GM19099 (cell line): ENCODE data around the gene PUDP.

Source experiments
- POLR2A ChIP-seq: IDR thresholded peaks from 3 replicates; pipeline ENCODE4 v1.6.1; 2011; ENCODE audit warnings: low read depth; ENCODE audit not compliant: insufficient read length; ENCODE audit errors: extremely low read depth

PUDP gene

DNA sequence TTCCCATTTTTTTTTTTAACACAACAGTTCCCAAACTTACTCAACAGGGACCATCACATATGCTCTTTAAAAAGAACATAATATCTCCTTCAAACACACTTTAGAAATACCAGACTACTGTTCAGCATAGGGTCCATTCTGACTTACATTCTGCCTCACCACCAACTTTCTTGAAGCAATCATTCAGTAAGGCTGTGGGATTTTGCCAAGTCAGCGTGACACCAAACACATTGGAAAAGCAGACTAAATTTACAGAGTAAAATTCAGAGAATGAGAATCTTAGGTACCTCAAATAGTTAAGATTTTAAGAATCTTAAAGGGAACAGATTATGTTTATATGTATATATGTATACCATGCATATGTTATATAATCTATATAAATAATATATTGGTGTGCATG, 7.2 kb upstream of the PUDP start:
- TF ChIP-seq POLR2A, result no peak

- no peak for TF ChIP-seq POLR2A
Observed at GRCh38 chrX:7154041-7154597, 6.2 kb upstream of the PUDP start.

GRCh38 chrX:7153231-7153630, 5.3 kb upstream of the PUDP start:
- TF ChIP-seq POLR2A, result no peak

DNA sequence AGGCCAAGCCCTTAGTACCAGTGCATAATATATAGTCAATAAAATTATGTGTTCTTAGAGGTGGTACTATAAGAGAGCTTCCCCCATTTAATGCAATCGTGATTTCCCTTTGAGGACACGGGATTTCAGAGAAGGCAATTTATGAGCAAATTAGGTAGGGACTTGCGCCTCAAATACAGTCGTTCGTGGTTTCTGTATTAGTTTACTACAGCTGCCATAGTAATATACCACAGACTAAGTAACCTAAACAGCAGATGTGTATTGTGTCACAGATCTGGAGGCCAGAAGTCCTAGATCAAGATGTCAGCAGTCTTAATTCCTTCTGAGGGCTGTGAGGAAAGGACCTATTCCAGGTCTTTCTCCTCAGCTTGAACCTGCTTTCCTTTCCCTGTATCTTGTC, 1.5 kb upstream of the PUDP start:
- TF ChIP-seq POLR2A, result no peak

DNA sequence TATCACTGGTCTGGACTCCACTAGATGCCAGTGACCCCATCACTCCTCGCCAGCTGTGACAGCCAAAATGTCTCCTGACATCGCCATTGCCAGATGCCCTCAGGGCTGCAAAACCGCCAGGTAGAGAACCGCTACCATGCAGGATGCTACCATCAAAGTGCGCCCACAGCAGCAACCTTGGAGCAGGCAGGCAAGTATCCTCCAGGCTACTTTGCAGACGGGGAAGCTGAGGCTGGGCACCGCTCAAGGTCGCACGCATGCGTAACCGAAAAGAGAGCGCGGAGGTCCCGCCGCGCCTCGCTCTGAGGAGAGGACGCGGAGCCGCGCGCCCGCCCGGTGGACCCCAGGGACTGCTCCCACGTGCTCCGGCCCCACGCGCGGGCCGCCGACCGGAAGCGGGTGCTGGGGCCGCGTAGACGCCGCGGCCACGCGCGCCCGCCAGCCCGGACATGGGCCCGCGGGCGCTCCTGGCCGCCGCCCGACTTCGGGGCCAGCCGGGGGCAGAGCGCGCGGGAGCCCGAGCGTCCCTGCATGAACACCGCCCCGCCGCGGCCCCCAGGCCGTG, 458 bp downstream of the PUDP start, which contains the start of gene STS:
Gene STS (plus strand): TSS at position 300 of the 565 bp plus-strand sequence. CDS start 105,488 bp downstream, outside the sequence.
- no peak for TF ChIP-seq POLR2A

- TF ChIP-seq POLR2A, result no peak
Observed at GRCh38 chrX:7146703-7147412, 1.1 kb downstream of the PUDP start.

GRCh38 chrX:7146020-7146702, 1.8 kb downstream of the PUDP start:
- no peak for TF ChIP-seq POLR2A

DNA sequence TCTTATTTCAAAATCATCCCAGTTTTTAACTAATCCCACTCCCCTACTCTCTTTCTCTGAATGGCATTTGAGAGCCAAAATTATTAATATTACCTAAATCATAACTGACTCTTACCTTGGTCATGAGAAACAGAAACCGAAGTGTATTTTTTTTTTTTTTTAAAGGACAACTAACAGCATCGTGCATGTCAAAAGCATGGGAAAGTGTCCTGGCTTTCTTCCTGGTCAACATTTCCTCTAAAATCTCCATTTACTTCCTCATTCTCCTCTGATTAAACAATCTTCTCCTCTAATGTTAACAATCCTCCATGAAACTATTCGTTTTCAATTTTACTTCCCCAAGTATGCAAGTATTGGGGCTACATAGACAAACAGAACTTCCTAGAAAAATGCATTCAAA, 2.5 kb downstream of the PUDP start:
- TF ChIP-seq POLR2A, result no peak

GRCh38 chrX:7143941-7144525, 3.9 kb downstream of the PUDP start:
- no peak for TF ChIP-seq POLR2A

- TF ChIP-seq POLR2A, result no peak
Observed at GRCh38 chrX:7143076-7143475, 4.9 kb downstream of the PUDP start.

GRCh38 chrX:7139202-7140081, 8.5 kb downstream of the PUDP start:
- no peak for TF ChIP-seq POLR2A

DNA sequence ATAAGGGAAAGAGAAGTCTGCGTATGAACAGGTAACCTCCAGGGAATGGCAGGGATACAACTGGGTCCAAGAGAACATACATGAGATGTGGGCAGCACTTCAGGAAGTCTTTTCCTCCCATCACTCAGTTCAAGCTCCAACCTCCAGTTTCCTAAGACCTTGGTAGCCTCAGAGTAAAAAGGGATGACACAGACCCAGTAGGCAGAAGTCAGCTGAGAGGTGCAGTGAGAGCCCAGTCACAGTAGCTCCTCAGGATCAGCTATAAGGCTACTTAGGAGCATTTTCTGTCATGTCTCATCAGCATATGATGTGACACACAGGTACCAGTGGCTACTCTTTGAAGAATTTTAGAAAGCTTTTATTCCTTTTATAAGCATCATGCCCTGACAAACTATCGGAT, 13.0 kb downstream of the PUDP start:
- TF ChIP-seq POLR2A, result no peak

DNA sequence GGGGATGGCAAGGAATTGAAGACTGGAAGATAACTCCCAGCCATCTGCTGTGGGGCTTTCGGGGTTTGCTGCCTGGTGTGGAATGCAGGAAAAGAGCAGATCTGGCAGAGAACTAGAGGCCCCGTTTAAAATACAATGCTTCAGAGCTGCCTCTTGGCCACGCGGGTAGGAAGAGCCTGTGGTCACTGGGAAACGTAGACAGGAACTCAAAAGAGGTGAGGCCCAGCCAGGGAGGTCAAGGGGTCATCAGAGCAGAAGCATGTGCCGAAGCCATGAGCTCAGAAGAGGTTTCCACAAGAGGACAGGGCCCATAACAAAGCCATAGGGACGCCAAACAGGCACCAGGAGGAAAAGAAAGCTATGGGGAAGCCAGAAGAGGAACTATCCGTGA, 14.9 kb downstream of the PUDP start:
- no peak for TF ChIP-seq POLR2A

- TF ChIP-seq POLR2A, result no peak
Observed at GRCh38 chrX:7132335-7133049, 15.5 kb downstream of the PUDP start.
